SK-N-SH treated with all-trans-retinoic acid at 6 μM for 48 hours (cell line): ENCODE measurements around the gene OXTR.

Source experiments
- ATAC-seq: fragments of 200-7000 bp; cut with Tn5 transposase; 3 replicates; pipeline ENCODE4 v1.9.1; 2020; ENCODE audit warnings: mild to moderate bottlenecking, moderate library complexity
- ARNTL ChIP-seq: fragments of 450-650 bp; formaldehyde crosslinking; IDR thresholded peaks from 2 replicates; pipeline ENCODE4 v1.5.0; 2020; ENCODE audit warnings: low read depth, mild to moderate bottlenecking, moderate library complexity, borderline replicate concordance
- CSDC2 ChIP-seq: fragments of 250-450 bp; sonication (Bioruptor Pico); IDR thresholded peaks from 2 replicates; pipeline ENCODE4 v1.5.0; 2020; ENCODE audit warnings: mild to moderate bottlenecking, moderate library complexity
- ESRRG ChIP-seq: fragments of 250-450 bp; sonication (Bioruptor Pico); IDR thresholded peaks from 2 replicates; pipeline ENCODE4 v1.6.1; 2021; ENCODE audit warnings: mild to moderate bottlenecking
- GLIS3 ChIP-seq: fragments of 250-450 bp; sonication (Bioruptor Pico); IDR thresholded peaks from 2 replicates; pipeline ENCODE4 v1.5.0; 2020; ENCODE audit warnings: mild to moderate bottlenecking, moderate library complexity
- ISL1 ChIP-seq: fragments of 250-450 bp; sonication (Bioruptor Pico); IDR thresholded peaks from 2 replicates; pipeline ENCODE4 v2.1.2; 2022; ENCODE audit warnings: mild to moderate bottlenecking, moderate library complexity
- OSR1 ChIP-seq: fragments of 250-450 bp; sonication (Bioruptor Pico); IDR thresholded peaks from 2 replicates; pipeline ENCODE4 v1.8.0; 2022; ENCODE audit warnings: moderate library complexity, mild to moderate bottlenecking, inconsistent platforms
- PPARA ChIP-seq: fragments of 250-450 bp; sonication (Bioruptor Pico); IDR thresholded peaks from 2 replicates; pipeline ENCODE4 v1.5.0; 2020; ENCODE audit warnings: mild to moderate bottlenecking, borderline replicate concordance
- SNAI2 ChIP-seq: fragments of 250-450 bp; sonication (Bioruptor Pico); IDR thresholded peaks from 2 replicates; pipeline ENCODE4 v1.5.0; 2020; ENCODE audit warnings: mild to moderate bottlenecking, moderate library complexity
- TCF4 ChIP-seq: fragments of 250-450 bp; sonication (Bioruptor Pico); IDR thresholded peaks from 2 replicates; pipeline ENCODE4 v1.8.0; 2021; ENCODE audit warnings: mild to moderate bottlenecking, moderate library complexity, borderline replicate concordance
- TOX ChIP-seq: fragments of 250-450 bp; sonication (Bioruptor Pico); IDR thresholded peaks from 2 replicates; pipeline ENCODE4 v1.8.0; 2021; ENCODE audit warnings: mild to moderate bottlenecking, moderate library complexity, borderline replicate concordance
- ZC3H10 ChIP-seq: fragments of 250-450 bp; sonication (Bioruptor Pico); IDR thresholded peaks from 2 replicates; pipeline ENCODE4 v1.5.1; 2021; ENCODE audit warnings: mild to moderate bottlenecking, moderate library complexity
- ZFP3 ChIP-seq: fragments of 250-450 bp; sonication (Bioruptor Pico); IDR thresholded peaks from 2 replicates; pipeline ENCODE4 v1.5.0; 2020; ENCODE audit warnings: mild to moderate bottlenecking, moderate library complexity
- ZFP30 ChIP-seq: fragments of 450-650 bp; formaldehyde crosslinking; IDR thresholded peaks from 2 replicates; pipeline ENCODE4 v1.5.0; 2022; ENCODE audit warnings: mild to moderate bottlenecking, moderate library complexity
- ZNF565 ChIP-seq: fragments of 450-650 bp; formaldehyde crosslinking; conservative IDR thresholded peaks from 2 replicates; pipeline ENCODE4 v1.5.0; 2020; ENCODE audit warnings: low read depth, mild to moderate bottlenecking, moderate library complexity
- ZNF70 ChIP-seq: fragments of 450-650 bp; formaldehyde crosslinking; IDR thresholded peaks from 2 replicates; pipeline ENCODE4 v1.5.0; 2020; ENCODE audit warnings: mild to moderate bottlenecking, moderate library complexity
- ZNF8 ChIP-seq: fragments of 450-650 bp; formaldehyde crosslinking; IDR thresholded peaks from 2 replicates; pipeline ENCODE4 v1.5.0; 2020; ENCODE audit warnings: mild to moderate bottlenecking, moderate library complexity
- TF ChIP-seq, protein P1 (sequence below): fragments of 250-450 bp; sonication (Bioruptor Pico); IDR thresholded peaks from 2 replicates; pipeline ENCODE4 v1.5.0; 2020; ENCODE audit warnings: mild to moderate bottlenecking, moderate library complexity
- TF ChIP-seq, protein P2 (sequence below): fragments of 250-450 bp; sonication (Bioruptor Pico); IDR thresholded peaks from 2 replicates; pipeline ENCODE4 v1.5.1; 2021; ENCODE audit warnings: mild to moderate bottlenecking, moderate library complexity
- TF ChIP-seq, protein P3 (sequence below): fragments of 250-450 bp; sonication (Bioruptor Pico); IDR thresholded peaks from 2 replicates; pipeline ENCODE4 v1.5.1; 2020; ENCODE audit warnings: low read depth, mild to moderate bottlenecking, moderate library complexity
- TF ChIP-seq, protein P4 (sequence below): fragments of 250-450 bp; sonication (Bioruptor Pico); IDR thresholded peaks from 2 replicates; pipeline ENCODE4 v1.8.0; 2020; ENCODE audit warnings: mild to moderate bottlenecking, moderate library complexity, borderline replicate concordance
- TF ChIP-seq, protein P5 (sequence below): fragments of 250-450 bp; sonication (Bioruptor Pico); IDR thresholded peaks from 2 replicates; pipeline ENCODE4 v1.8.0; 2021; ENCODE audit warnings: low read depth, mild to moderate bottlenecking, moderate library complexity, borderline replicate concordance

Gene OXTR

DNA sequence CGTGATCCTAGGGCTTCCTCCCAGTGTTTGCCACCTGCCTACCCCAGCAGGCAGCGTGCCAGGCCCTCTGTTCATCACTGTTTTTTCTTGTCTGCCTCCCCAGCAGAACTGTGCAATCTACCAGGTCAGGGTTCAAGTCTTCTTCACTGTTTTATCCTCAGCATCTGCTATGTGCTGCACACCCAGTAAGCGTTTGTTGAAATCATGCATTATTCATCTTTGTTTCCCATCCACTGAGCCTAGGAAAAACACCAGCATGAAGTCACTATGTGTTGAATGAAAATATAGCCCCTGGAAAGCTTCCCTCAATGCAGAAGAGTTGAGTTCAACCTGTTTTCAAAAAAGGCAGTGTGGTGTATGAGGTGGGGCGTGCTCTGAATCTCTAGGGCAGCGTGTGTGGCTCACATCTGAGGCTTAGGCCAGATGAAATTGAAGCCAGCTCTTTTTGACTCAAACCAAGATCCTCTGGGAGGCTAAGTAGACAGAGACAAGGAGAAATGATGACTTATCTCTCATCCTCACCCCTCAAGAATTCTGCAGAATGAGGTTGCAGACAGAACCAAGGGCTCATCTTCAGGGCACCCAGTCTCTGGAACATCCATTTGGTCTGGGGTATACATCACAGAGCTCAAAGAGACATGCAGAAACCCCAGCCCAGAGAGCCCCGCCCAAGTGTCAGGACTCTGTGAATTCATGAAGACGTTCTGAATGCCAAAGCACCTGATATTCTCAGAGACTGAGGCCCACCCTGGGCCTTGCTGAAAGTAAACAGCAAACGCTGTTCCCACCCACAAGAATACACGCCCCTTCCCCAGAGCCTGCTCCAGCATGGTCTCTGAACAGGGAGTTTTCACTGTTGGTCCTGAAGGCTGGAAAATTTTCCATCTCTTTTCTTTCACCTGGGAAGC lies 41.6 kb downstream of the OXTR start:
- TF ChIP-seq, protein P1, sequence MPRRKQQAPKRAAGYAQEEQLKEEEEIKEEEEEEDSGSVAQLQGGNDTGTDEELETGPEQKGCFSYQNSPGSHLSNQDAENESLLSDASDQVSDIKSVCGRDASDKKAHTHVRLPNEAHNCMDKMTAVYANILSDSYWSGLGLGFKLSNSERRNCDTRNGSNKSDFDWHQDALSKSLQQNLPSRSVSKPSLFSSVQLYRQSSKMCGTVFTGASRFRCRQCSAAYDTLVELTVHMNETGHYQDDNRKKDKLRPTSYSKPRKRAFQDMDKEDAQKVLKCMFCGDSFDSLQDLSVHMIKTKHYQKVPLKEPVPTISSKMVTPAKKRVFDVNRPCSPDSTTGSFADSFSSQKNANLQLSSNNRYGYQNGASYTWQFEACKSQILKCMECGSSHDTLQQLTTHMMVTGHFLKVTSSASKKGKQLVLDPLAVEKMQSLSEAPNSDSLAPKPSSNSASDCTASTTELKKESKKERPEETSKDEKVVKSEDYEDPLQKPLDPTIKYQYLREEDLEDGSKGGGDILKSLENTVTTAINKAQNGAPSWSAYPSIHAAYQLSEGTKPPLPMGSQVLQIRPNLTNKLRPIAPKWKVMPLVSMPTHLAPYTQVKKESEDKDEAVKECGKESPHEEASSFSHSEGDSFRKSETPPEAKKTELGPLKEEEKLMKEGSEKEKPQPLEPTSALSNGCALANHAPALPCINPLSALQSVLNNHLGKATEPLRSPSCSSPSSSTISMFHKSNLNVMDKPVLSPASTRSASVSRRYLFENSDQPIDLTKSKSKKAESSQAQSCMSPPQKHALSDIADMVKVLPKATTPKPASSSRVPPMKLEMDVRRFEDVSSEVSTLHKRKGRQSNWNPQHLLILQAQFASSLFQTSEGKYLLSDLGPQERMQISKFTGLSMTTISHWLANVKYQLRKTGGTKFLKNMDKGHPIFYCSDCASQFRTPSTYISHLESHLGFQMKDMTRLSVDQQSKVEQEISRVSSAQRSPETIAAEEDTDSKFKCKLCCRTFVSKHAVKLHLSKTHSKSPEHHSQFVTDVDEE, result no peak
- TF ChIP-seq ZFP30, result no peak
- TF ChIP-seq, protein P2, sequence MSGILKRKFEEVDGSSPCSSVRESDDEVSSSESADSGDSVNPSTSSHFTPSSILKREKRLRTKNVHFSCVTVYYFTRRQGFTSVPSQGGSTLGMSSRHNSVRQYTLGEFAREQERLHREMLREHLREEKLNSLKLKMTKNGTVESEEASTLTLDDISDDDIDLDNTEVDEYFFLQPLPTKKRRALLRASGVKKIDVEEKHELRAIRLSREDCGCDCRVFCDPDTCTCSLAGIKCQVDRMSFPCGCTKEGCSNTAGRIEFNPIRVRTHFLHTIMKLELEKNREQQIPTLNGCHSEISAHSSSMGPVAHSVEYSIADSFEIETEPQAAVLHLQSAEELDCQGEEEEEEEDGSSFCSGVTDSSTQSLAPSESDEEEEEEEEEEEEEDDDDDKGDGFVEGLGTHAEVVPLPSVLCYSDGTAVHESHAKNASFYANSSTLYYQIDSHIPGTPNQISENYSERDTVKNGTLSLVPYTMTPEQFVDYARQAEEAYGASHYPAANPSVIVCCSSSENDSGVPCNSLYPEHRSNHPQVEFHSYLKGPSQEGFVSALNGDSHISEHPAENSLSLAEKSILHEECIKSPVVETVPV (CRISPR knock-in tag), result no peak
- no peak for TF ChIP-seq ISL1 (CRISPR knock-in tag)
- no peak for TF ChIP-seq CSDC2 (CRISPR knock-in tag)
- no peak for TF ChIP-seq OSR1 (CRISPR knock-in tag)
- TF ChIP-seq ARNTL, result no peak
- TF ChIP-seq ZNF565, result no peak
- TF ChIP-seq, all 23 proteins: peak for 0
- no peak for ATAC-seq

DNA sequence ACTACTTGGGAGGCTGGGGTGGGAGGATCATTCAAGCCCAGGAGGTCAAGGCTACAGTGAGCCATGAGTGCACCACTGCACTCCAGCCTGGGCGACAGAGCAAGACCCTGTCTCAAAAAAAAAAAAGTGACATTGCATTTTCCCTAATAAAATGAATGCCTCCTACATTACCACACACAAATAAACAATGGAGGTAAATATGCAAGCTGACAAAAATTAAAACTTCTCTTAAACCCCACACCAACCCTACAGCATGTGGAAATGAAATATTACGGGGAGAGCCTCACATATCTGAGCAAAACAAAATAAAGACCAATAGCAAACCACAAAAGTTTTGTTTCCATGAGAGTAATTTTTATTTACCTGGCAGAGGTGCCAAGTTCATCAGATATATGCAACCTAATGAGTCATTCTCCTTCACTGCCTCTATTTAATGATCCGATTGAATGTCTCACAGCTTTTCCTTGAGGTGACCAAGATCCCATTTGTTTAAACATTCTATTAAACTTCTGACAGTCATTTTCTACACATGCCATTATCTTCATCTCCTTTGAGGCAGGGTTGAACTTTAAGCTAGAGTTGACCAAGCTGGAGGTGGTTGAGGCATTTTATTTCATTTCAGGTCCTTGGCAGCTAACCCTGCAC lies 45.2 kb downstream of the OXTR start:
- TF ChIP-seq TOX (CRISPR knock-in tag) (no peak), ZNF565 (no peak), ISL1 (CRISPR knock-in tag) (no peak), ZNF70 (CRISPR knock-in tag) (no peak), SNAI2 (no peak), ZNF8 (CRISPR knock-in tag) (no peak), ESRRG (CRISPR knock-in tag) (no peak), ZC3H10 (CRISPR knock-in tag) (no peak), GLIS3 (no peak), OSR1 (CRISPR knock-in tag) (no peak), ZFP3 (CRISPR knock-in tag) (no peak), PPARA (CRISPR knock-in tag) (no peak), ARNTL (no peak), CSDC2 (CRISPR knock-in tag) (no peak), TCF4 (CRISPR knock-in tag) (no peak)
- TF ChIP-seq, protein P3, sequence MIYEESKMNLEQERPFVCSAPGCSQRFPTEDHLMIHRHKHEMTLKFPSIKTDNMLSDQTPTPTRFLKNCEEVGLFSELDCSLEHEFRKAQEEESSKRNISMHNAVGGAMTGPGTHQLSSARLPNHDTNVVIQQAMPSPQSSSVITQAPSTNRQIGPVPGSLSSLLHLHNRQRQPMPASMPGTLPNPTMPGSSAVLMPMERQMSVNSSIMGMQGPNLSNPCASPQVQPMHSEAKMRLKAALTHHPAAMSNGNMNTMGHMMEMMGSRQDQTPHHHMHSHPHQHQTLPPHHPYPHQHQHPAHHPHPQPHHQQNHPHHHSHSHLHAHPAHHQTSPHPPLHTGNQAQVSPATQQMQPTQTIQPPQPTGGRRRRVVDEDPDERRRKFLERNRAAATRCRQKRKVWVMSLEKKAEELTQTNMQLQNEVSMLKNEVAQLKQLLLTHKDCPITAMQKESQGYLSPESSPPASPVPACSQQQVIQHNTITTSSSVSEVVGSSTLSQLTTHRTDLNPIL (CRISPR knock-in tag), result no peak
- TF ChIP-seq, protein P4, sequence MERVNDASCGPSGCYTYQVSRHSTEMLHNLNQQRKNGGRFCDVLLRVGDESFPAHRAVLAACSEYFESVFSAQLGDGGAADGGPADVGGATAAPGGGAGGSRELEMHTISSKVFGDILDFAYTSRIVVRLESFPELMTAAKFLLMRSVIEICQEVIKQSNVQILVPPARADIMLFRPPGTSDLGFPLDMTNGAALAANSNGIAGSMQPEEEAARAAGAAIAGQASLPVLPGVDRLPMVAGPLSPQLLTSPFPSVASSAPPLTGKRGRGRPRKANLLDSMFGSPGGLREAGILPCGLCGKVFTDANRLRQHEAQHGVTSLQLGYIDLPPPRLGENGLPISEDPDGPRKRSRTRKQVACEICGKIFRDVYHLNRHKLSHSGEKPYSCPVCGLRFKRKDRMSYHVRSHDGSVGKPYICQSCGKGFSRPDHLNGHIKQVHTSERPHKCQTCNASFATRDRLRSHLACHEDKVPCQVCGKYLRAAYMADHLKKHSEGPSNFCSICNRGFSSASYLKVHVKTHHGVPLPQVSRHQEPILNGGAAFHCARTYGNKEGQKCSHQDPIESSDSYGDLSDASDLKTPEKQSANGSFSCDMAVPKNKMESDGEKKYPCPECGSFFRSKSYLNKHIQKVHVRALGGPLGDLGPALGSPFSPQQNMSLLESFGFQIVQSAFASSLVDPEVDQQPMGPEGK, result no peak
- TF ChIP-seq, protein P5, sequence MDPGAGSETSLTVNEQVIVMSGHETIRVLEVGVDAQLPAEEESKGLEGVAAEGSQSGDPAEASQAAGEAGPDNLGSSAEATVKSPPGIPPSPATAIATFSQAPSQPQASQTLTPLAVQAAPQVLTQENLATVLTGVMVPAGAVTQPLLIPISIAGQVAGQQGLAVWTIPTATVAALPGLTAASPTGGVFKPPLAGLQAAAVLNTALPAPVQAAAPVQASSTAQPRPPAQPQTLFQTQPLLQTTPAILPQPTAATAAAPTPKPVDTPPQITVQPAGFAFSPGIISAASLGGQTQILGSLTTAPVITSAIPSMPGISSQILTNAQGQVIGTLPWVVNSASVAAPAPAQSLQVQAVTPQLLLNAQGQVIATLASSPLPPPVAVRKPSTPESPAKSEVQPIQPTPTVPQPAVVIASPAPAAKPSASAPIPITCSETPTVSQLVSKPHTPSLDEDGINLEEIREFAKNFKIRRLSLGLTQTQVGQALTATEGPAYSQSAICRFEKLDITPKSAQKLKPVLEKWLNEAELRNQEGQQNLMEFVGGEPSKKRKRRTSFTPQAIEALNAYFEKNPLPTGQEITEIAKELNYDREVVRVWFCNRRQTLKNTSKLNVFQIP (CRISPR knock-in tag), result no peak
- TF ChIP-seq, protein P2 (CRISPR knock-in tag), result no peak
- TF ChIP-seq, protein P1, result no peak

More for the DNA sequence above, 45.2 kb downstream of the OXTR start:
- ATAC-seq, result no peak
